ENCODE data around the gene ZNF575.
A peak's percentile ranks its signal among the peaks of the same experiment; 100 is the strongest.
"Not testable (repeated sequence)": the region's sequence is repeated elsewhere in the genome, so short reads cannot be mapped to it uniquely, and the experiment has no call there.

ZNF575 gene

GRCh38 chr19:43502419-43502976 lies 30.5 kb upstream of the ZNF575 start:
- no peak for DNase-seq (ENCODE audit: low spot score)
- Mint-ChIP-seq H3K36me3 (ENCODE audit: low read depth) (peaks cover 17% of the 10 kb centered on the region), H3K27ac (no peak overlapping the region), H3K27me3 (ENCODE audit: low read depth) (no peaks in the 10 kb centered on the region), H3K9me3 (no peaks in the 10 kb centered on the region), H3K4me1 (ENCODE audit: low read depth) (peaks cover 27% of the 10 kb centered on the region), H3K4me3 (peak overlapping the region; percentile 87)

- DNase-seq (ENCODE audit: low spot score), result peak; percentile 96
- Mint-ChIP-seq H3K4me1 (ENCODE audit: low read depth) (peaks cover 27% of the 10 kb centered on the region), H3K27ac (peak overlapping the region; percentile 98), H3K4me3 (peak overlapping the region; percentile 87), H3K9me3 (no peaks in the 10 kb centered on the region), H3K36me3 (ENCODE audit: low read depth) (peaks cover 21% of the 10 kb centered on the region), H3K27me3 (ENCODE audit: low read depth) (no peaks in the 10 kb centered on the region)
Observed at GRCh38 chr19:43503501-43504425, 29.2 kb upstream of the ZNF575 start.

- H3K4me1 Mint-ChIP-seq (ENCODE audit: low read depth), result peaks cover 27% of the 10 kb centered on the region
- peak within 1 kb of the TSS; percentile 98 for H3K27ac Mint-ChIP-seq
- DNase-seq (ENCODE audit: low spot score), result no peak
- H3K27me3 Mint-ChIP-seq (ENCODE audit: low read depth), result no peaks in the 10 kb centered on the region
- H3K4me3 Mint-ChIP-seq, result peak within 1 kb of the TSS; percentile 87
- peaks cover 24% of the 10 kb centered on the region for H3K36me3 Mint-ChIP-seq (ENCODE audit: low read depth)
- H3K9me3 Mint-ChIP-seq, result no peaks in the 10 kb centered on the region
Observed at GRCh38 chr19:43504426-43505185, 28.4 kb upstream of the ZNF575 start, which contains the start of gene PHLDB3. Gene PHLDB3 (minus strand): TSS chr19:43504746. CDS start chr19:43504118, 628 bp downstream.

- H3K36me3 Mint-ChIP-seq (ENCODE audit: low read depth), result peaks cover 28% of the 10 kb centered on the region
- H3K4me1 Mint-ChIP-seq (ENCODE audit: low read depth), result peaks cover 27% of the 10 kb centered on the region
- peak overlapping the region; percentile 14 for H3K4me3 Mint-ChIP-seq
- H3K27ac Mint-ChIP-seq, result peak overlapping the region; percentile 78
- no peak for DNase-seq (ENCODE audit: low spot score)
- no peaks in the 10 kb centered on the region for H3K27me3 Mint-ChIP-seq (ENCODE audit: low read depth)
- no peaks in the 10 kb centered on the region for H3K9me3 Mint-ChIP-seq
Observed at GRCh38 chr19:43505186-43505456, 27.9 kb upstream of the ZNF575 start.

GRCh38 chr19:43505941-43506340 lies 27.0 kb upstream of the ZNF575 start:
- H3K4me1 Mint-ChIP-seq (ENCODE audit: low read depth), result peaks cover 25% of the 10 kb centered on the region
- peak overlapping the region; percentile 84 for H3K27ac Mint-ChIP-seq
- peak overlapping the region; percentile 50 for H3K4me3 Mint-ChIP-seq
- H3K27me3 Mint-ChIP-seq (ENCODE audit: low read depth), result no peaks in the 10 kb centered on the region
- peaks cover 32% of the 10 kb centered on the region for H3K36me3 Mint-ChIP-seq (ENCODE audit: low read depth)
- DNase-seq (ENCODE audit: low spot score), result no peak
- no peaks in the 10 kb centered on the region for H3K9me3 Mint-ChIP-seq

GRCh38 chr19:43506629-43507028 lies 26.4 kb upstream of the ZNF575 start:
- H3K4me1 Mint-ChIP-seq (ENCODE audit: low read depth), result peaks cover 25% of the 10 kb centered on the region
- DNase-seq (ENCODE audit: low spot score), result no peak
- no peaks in the 10 kb centered on the region for H3K27me3 Mint-ChIP-seq (ENCODE audit: low read depth)
- H3K9me3 Mint-ChIP-seq, result no peaks in the 10 kb centered on the region
- H3K4me3 Mint-ChIP-seq, result no peak overlapping the region
- peak overlapping the region; percentile 36 for H3K27ac Mint-ChIP-seq
- peaks cover 36% of the 10 kb centered on the region for H3K36me3 Mint-ChIP-seq (ENCODE audit: low read depth)

GRCh38 chr19:43507880-43508279 lies 25.1 kb upstream of the ZNF575 start:
- peak overlapping the region; percentile 62 for H3K27ac Mint-ChIP-seq
- no peaks in the 10 kb centered on the region for H3K27me3 Mint-ChIP-seq (ENCODE audit: low read depth)
- H3K4me3 Mint-ChIP-seq, result no peak overlapping the region
- H3K36me3 Mint-ChIP-seq (ENCODE audit: low read depth), result peaks cover 40% of the 10 kb centered on the region
- no peaks in the 10 kb centered on the region for H3K9me3 Mint-ChIP-seq
- H3K4me1 Mint-ChIP-seq (ENCODE audit: low read depth), result peaks cover 20% of the 10 kb centered on the region
- no peak for DNase-seq (ENCODE audit: low spot score)

GRCh38 chr19:43510713-43511112 lies 22.3 kb upstream of the ZNF575 start:
- no peak overlapping the region for H3K4me3 Mint-ChIP-seq
- H3K27me3 Mint-ChIP-seq (ENCODE audit: low read depth), result no peaks in the 10 kb centered on the region
- no peak overlapping the region for H3K27ac Mint-ChIP-seq
- peaks cover 44% of the 10 kb centered on the region for H3K36me3 Mint-ChIP-seq (ENCODE audit: low read depth)
- DNase-seq (ENCODE audit: low spot score), result no peak
- H3K9me3 Mint-ChIP-seq, result no peaks in the 10 kb centered on the region
- H3K4me1 Mint-ChIP-seq (ENCODE audit: low read depth), result peaks cover 5% of the 10 kb centered on the region

- Mint-ChIP-seq H3K4me1 (ENCODE audit: low read depth) (no peaks in the 10 kb centered on the region), H3K36me3 (ENCODE audit: low read depth) (peaks cover 39% of the 10 kb centered on the region), H3K9me3 (no peaks in the 10 kb centered on the region), H3K27me3 (ENCODE audit: low read depth) (no peaks in the 10 kb centered on the region), H3K4me3 (no peak overlapping the region), H3K27ac (no peak overlapping the region)
- DNase-seq (ENCODE audit: low spot score), result no peak
Observed at GRCh38 chr19:43511324-43511723, 21.7 kb upstream of the ZNF575 start.

- not testable (repeated sequence) for H3K4me1 Mint-ChIP-seq (ENCODE audit: low read depth); DNase-seq (ENCODE audit: low spot score); H3K27me3 Mint-ChIP-seq (ENCODE audit: low read depth); H3K4me3 Mint-ChIP-seq; H3K9me3 Mint-ChIP-seq; H3K27ac Mint-ChIP-seq
- H3K36me3 Mint-ChIP-seq (ENCODE audit: low read depth), result peaks cover 40% of the 10 kb centered on the region
Observed at GRCh38 chr19:43512399-43512798, 20.6 kb upstream of the ZNF575 start.

GRCh38 chr19:43518051-43518450 lies 14.9 kb upstream of the ZNF575 start:
- H3K27ac Mint-ChIP-seq, result peak overlapping the region; percentile 19
- peaks cover 10% of the 10 kb centered on the region for H3K4me1 Mint-ChIP-seq (ENCODE audit: low read depth)
- no peak for DNase-seq (ENCODE audit: low spot score)
- peaks cover 19% of the 10 kb centered on the region for H3K36me3 Mint-ChIP-seq (ENCODE audit: low read depth)
- no peak overlapping the region for H3K4me3 Mint-ChIP-seq
- no peaks in the 10 kb centered on the region for H3K27me3 Mint-ChIP-seq (ENCODE audit: low read depth)
- H3K9me3 Mint-ChIP-seq, result no peaks in the 10 kb centered on the region

- H3K27ac Mint-ChIP-seq, result peak overlapping the region; percentile 17
- no peak overlapping the region for H3K4me3 Mint-ChIP-seq
- peaks cover 15% of the 10 kb centered on the region for H3K36me3 Mint-ChIP-seq (ENCODE audit: low read depth)
- H3K4me1 Mint-ChIP-seq (ENCODE audit: low read depth), result peaks cover 14% of the 10 kb centered on the region
- H3K27me3 Mint-ChIP-seq (ENCODE audit: low read depth), result no peaks in the 10 kb centered on the region
- H3K9me3 Mint-ChIP-seq, result no peaks in the 10 kb centered on the region
- peak; percentile 67 for DNase-seq (ENCODE audit: low spot score)
Observed at GRCh38 chr19:43519436-43520088, 13.4 kb upstream of the ZNF575 start.

GRCh38 chr19:43522929-43523328 lies 10.1 kb upstream of the ZNF575 start:
- H3K9me3 Mint-ChIP-seq, result no peaks in the 10 kb centered on the region
- no peak overlapping the region for H3K4me3 Mint-ChIP-seq
- no peak for DNase-seq (ENCODE audit: low spot score)
- no peak overlapping the region for H3K27ac Mint-ChIP-seq
- H3K36me3 Mint-ChIP-seq (ENCODE audit: low read depth), result peaks cover 11% of the 10 kb centered on the region
- H3K4me1 Mint-ChIP-seq (ENCODE audit: low read depth), result peaks cover 30% of the 10 kb centered on the region
- H3K27me3 Mint-ChIP-seq (ENCODE audit: low read depth), result no peaks in the 10 kb centered on the region

GRCh38 chr19:43523696-43524095 lies 9.3 kb upstream of the ZNF575 start:
- not testable (repeated sequence) for H3K9me3 Mint-ChIP-seq; H3K4me3 Mint-ChIP-seq; H3K36me3 Mint-ChIP-seq (ENCODE audit: low read depth); H3K27ac Mint-ChIP-seq; DNase-seq (ENCODE audit: low spot score); H3K27me3 Mint-ChIP-seq (ENCODE audit: low read depth)
- H3K4me1 Mint-ChIP-seq (ENCODE audit: low read depth), result peaks cover 30% of the 10 kb centered on the region
